HUES64 (cell line): Measurements from ENCODE around the gene BBS4. TPM values are rescaled to one million over a fixed set of nuclear protein-coding genes. Genes with fewer than 3 reads are reported as not detected.
"Not testable (repeated sequence)": the region's sequence is repeated elsewhere in the genome, so short reads cannot be mapped to it uniquely, and the experiment has no call there.

Source experiments
- H3K27ac ChIP-seq: 2 replicates; pipeline ENCODE4 v1.7.0; 2013; ENCODE audit warnings: low read depth, low read length, inconsistent platforms
- H3K27me3 ChIP-seq: 2 replicates; pipeline ENCODE4 v1.6.1; 2013; ENCODE audit warnings: mild to moderate bottlenecking, low read length; ENCODE audit not compliant: insufficient read depth
- H3K36me3 ChIP-seq: 2 replicates; pipeline ENCODE4 v1.6.1; 2013; ENCODE audit warnings: mild to moderate bottlenecking, low read length; ENCODE audit not compliant: insufficient read depth
- H3K4me1 ChIP-seq: 2 replicates; pipeline ENCODE4 v1.6.1; 2013; ENCODE audit warnings: mild to moderate bottlenecking, low read length, moderate library complexity; ENCODE audit not compliant: insufficient read depth
- H3K4me3 ChIP-seq: 2 replicates; pipeline ENCODE4 v1.5.1; 2013; ENCODE audit warnings: mild to moderate bottlenecking, low read length, moderate library complexity
- H3K9ac ChIP-seq: 2 replicates; pipeline ENCODE4 v1.6.1; 2013; ENCODE audit warnings: mild to moderate bottlenecking, low read depth, low read length
- H3K9me3 ChIP-seq: 2 replicates; pipeline ENCODE4 v1.6.1; 2013; ENCODE audit warnings: low read depth, low read length; ENCODE audit not compliant: insufficient read depth
- WGBS: fragments of 150-250, 120-280 bp; methylation state at CpG from one replicate; pipeline ENCODE4 v1.1.7; 2013; ENCODE audit warnings: missing lambda C conversion rate; 5-methylcytosine and 5-hydroxymethylcytosine counted together
- polyA plus RNA-seq, 2 experiments: library from polyadenylated mRNA; stranded (reverse); fragments of 50-300 nt; gene quantifications; one replicate each; pipeline ENCODE4 v1.2.3, GENCODE V29; 2013

The BBS4 gene, protein sequence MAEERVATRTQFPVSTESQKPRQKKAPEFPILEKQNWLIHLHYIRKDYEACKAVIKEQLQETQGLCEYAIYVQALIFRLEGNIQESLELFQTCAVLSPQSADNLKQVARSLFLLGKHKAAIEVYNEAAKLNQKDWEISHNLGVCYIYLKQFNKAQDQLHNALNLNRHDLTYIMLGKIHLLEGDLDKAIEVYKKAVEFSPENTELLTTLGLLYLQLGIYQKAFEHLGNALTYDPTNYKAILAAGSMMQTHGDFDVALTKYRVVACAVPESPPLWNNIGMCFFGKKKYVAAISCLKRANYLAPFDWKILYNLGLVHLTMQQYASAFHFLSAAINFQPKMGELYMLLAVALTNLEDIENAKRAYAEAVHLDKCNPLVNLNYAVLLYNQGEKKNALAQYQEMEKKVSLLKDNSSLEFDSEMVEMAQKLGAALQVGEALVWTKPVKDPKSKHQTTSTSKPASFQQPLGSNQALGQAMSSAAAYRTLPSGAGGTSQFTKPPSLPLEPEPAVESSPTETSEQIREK
- polyA plus RNA-seq (2013, experiment 1 of 2) = 28.7 TPM
- 31.1 TPM for polyA plus RNA-seq (2013, experiment 2 of 2)

DNA sequence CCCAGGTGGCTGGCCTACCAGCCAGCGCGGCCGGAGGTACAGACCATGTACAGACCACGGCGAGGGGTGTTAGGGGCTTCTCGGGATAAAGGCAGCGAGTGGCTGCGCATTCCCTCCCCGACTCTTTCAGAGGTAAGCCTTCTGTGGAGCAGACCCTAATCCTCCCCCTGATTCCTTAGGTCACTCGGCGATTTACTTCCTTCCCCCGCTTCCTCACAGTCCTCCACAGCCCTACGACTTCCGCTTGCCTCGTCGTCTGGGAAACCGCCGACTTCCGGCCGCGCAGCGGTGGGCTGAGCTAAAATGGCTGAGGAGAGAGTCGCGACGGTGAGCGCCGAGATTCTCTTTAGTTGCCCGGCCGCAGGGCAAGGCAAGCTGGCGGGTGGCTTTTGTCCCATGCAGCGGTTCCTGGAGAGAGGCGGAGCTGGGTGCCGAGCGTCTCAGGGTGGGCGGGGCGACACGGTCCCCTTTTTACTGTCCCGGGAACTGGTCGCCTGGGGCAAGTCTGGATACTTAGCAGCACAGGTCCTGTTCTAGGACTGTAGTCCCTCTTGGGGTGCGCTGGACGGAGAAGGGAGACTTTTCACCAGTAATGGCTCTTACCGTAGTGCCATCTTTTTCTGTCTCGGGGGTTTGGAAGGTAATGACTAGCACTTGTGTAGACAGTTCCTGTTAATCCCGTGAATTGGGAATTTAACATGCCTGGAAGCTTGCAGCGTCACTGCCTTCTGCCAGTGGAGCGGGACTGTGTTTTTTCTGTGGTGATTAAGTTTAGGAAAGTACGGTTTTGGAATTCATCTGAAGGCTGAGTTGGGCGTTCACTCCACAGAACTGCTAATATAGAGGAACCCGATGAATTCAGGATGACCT, at the start of gene BBS4, which contains the start of gene HIGD2B:
Gene BBS4 (plus strand): TSS at position 283 of the 870 bp plus-strand sequence. CDS start 21 bp downstream, at position 304.
Gene HIGD2B (minus strand): TSS at position 258 of the 870 bp plus-strand sequence. CDS start 9,808 bp downstream, outside the sequence.
- H3K4me3 ChIP-seq = peak within 1 kb of the TSS; percentile 91
- WGBS = under 1% methylated on average over 49 of the region's 49 CpGs
- peak within 1 kb of the TSS; percentile 86 for H3K9ac ChIP-seq
- no peaks in the 10 kb centered on the region for H3K27me3 ChIP-seq
- peak within 1 kb of the TSS; percentile 85 for H3K27ac ChIP-seq
- no peaks in the 10 kb centered on the region for H3K36me3 ChIP-seq
- no peaks in the 10 kb centered on the region for H3K9me3 ChIP-seq
- H3K4me1 ChIP-seq = peaks cover 7% of the 10 kb centered on the region

DNA sequence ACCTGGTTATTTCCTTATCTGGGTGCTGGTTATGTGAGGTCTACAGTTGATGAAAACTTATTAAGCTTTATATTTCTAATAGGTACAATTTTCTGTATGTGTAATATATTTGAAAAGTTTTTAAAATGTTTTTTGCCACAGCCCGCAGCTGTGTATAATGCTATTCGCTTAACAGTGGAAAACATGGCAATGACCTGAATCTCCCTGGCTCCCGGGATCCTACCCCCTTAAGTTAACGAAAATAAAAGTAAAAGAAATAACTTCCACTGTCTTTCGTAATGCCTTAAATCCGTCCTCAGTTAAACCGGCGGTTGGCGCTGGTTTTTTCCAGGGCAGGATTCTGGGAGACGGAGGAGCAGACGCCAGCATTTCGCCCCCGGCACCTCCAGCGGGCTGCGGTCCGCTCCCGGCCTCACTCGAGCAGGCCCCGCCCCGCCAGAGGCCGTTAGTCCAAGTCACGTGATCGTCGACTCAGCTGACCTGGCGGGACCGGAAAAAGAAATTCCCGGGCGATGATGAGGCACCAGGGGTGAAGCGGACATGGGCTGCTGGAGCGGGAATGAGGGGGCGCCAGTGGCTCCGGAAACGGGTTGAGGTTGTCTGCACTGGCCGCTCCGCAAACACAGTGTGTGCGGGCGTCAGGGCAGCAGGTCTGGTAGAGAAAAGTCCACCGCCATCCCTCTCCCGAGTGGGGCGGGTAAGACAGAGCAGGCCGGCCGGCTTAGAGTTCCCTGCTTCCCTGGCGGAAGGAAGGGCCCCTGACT, 49.3 kb upstream of the BBS4 start:
- H3K9ac ChIP-seq = peak overlapping the region; percentile 65
- not testable (repeated sequence) for H3K4me1 ChIP-seq, H3K36me3 ChIP-seq, H3K27me3 ChIP-seq, H3K27ac ChIP-seq, H3K9me3 ChIP-seq
- peak overlapping the region; percentile 48 for H3K4me3 ChIP-seq
- 6% methylated on average over 13 of the region's 43 CpGs for WGBS

DNA sequence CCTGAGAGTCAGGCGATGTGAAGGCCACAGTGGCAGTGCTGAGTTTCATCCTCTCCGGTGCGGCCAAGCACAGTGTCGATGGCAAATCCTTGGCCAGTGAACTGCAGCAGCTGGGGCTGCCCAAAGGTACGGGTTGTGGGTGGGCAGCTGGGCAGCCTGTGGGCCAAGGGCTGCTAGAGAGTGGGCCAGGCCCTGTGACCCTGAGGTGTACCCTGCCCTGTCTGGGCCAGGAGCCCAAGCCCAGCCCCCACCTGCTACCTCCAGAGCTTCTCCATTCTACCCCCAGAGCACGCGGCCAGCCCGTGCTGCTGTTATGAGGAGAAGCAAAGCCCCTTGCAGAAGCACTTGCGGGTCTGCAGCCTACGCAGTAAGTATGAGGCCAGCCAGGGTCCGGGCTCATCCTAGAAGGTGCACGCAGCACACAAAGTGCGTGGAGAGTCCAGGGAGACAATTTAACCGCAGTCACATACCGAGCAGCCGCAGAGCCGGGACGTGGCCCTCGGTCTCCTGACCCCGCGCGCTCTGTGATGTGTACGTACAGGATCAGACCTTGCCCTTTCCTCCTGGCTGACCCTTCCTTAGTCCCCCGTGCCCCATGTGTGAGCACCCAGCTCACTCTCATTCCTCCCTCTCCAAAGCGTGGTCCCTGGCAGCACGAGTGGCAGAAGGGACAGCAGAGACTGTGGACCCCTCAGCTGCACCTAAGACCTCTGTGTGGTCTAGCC, 46.1 kb upstream of the BBS4 start:
- not testable (repeated sequence) for H3K4me3 ChIP-seq, H3K9me3 ChIP-seq, H3K27ac ChIP-seq, H3K4me1 ChIP-seq, H3K9ac ChIP-seq, H3K27me3 ChIP-seq, H3K36me3 ChIP-seq
- WGBS = no CpG with 5 or more reads among the region's 26 CpGs

DNA sequence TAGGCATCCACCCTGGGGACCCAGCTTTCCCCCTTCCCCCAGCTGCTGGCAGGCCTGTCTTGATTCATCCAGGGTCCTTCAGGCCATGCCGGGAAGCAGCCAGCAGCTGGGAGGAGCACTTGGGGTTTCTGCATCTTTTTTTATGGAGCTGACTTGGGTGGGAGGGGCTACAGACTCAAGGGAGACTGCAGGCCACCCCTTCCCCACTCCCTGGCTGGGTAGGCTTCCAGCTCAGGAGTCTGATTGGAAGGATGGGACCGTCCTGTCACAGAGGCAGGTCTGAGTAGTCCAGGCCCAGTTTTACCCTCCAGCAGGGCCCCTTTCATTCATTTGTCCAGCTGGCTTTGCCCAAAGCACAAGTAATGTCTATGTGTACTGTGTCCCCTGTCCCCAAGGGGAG, 43.7 kb upstream of the BBS4 start:
- not testable (repeated sequence) for H3K36me3 ChIP-seq, H3K4me3 ChIP-seq, H3K9ac ChIP-seq, H3K4me1 ChIP-seq, H3K27me3 ChIP-seq, H3K27ac ChIP-seq, H3K9me3 ChIP-seq
- no CpG with 5 or more reads among the region's 2 CpGs for WGBS

DNA sequence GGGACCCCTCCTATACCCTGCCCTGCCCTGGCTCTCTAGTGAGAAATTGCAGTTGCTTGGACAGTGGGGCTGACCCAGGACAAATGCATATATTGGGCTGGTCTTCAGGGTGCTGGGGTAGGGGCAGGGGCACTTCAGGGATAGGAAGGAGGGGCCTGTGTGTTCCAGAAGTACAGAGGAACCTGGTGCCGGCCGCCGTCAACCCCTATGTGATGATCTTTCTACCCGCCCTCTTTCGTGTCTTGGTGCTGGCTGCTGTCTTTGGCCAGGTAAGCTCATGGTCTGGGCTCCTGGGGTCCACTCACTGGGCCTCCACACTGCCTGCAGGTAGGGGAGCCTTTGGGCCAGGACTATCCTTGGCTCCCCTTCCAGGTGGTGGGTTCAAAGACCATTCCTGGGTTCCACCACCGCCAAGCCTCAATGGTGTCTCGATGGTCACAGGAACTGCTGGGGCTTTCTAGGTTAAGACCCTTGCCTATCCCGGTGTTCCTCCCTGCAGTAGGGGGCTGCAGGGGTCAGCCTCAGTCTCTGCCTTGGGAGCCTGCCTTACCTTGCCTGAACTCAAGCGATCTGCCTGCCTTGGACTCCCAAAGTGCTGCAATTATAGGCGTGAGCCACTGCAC, 37.3 kb upstream of the BBS4 start:
- not testable (repeated sequence) for H3K27ac ChIP-seq, H3K36me3 ChIP-seq, H3K27me3 ChIP-seq, H3K4me1 ChIP-seq, H3K9ac ChIP-seq, H3K9me3 ChIP-seq, H3K4me3 ChIP-seq
- WGBS = 95% methylated on average over 5 of the region's 10 CpGs

DNA sequence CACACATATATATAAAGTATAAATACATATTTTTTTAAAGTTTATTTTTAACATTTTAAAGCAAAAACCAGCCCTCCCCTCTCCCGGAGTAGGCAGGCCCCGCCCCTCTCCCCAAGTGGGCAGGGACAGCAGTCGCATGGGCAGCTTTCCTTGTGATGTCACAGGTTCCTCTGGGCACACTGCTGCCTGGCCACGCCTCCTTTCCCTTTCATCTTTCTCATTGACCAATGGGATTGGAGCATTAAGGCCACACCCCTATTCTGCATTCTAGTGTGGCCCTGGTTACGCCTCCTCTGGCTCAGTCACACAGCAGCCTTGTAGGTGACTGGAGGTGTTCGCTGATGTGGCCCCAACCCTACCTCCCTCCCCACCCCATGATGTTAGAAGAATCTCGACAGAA, 31.6 kb upstream of the BBS4 start, which contains the start of gene GOLGA6B:
Gene GOLGA6B (plus strand): TSS at position 301 of the 400 bp plus-strand sequence. CDS start 41 bp downstream, at position 342.
- not testable (repeated sequence) for H3K4me3 ChIP-seq, H3K27me3 ChIP-seq, H3K9ac ChIP-seq, H3K9me3 ChIP-seq, H3K36me3 ChIP-seq, H3K27ac ChIP-seq, H3K4me1 ChIP-seq
- no CpG with 5 or more reads among the region's 7 CpGs for WGBS

DNA sequence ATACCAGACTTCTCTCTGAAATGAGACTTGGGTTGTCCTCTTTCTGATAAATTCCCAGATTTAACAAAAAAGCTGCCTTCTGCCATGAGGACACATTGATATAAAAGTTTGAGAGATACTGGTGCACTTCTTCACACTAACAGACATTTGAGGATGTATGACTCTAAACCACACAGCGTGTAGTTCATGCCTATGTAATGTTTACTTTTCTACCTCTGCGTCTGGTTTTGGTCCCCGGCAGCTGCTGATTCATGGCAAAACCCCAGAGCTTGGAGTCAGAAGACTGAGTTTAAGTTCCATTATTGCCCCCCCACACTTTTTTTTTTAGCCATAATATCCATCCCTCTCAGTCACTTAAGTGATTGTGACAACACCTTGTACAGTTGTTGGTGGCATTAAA, 30.0 kb upstream of the BBS4 start:
- not testable (repeated sequence) for H3K9me3 ChIP-seq, H3K36me3 ChIP-seq, H3K27ac ChIP-seq, H3K9ac ChIP-seq, H3K27me3 ChIP-seq, H3K4me3 ChIP-seq, H3K4me1 ChIP-seq
- no CpG with 5 or more reads among the region's 3 CpGs for WGBS

DNA sequence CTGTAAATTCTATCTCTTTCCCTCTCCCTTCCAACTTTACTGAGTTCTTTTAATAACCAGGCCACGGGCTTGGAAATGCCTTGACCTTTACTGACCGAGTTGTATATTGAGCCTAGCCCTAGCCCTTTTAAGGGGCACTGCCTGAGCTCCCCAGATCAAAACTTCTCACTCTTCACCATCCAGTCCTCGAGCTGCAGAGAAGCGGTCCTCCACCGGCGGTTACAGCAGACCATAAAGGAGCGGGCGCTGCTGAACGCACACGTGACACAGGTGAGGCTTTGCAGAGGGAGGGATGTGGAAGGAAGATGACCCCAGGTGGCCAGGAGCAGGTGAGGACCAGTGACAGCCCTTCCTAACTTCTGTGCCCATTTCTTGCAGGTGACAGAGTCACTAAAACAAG, 24.9 kb upstream of the BBS4 start:
- H3K9ac ChIP-seq, H3K9me3 ChIP-seq, H3K27me3 ChIP-seq, H3K36me3 ChIP-seq, H3K27ac ChIP-seq, H3K4me3 ChIP-seq, H3K4me1 ChIP-seq: not testable (repeated sequence)
- 98% methylated on average over 6 of the region's 10 CpGs for WGBS

DNA sequence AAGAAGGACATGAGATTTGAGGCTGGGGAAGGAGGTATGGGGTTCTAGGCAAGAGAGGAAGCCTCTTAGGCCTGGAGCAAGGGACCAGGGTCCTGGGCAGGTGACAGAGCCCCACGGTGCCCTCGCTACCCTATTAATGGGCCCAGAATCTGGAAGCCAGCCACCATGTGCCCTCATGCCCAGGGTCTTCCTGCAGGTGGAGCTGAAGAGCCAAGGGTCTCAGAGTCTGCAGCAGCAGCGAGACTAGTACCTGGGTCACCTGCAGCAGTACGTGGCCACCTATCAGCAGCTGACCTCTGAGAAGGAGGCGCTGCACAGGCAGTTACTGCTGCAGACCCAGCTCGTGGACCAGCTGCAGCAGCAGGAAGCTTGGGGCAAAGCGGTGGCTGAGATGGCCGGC, 22.1 kb upstream of the BBS4 start:
- H3K36me3 ChIP-seq, H3K9me3 ChIP-seq, H3K27me3 ChIP-seq, H3K4me3 ChIP-seq, H3K9ac ChIP-seq, H3K27ac ChIP-seq, H3K4me1 ChIP-seq: not testable (repeated sequence)
- 86% methylated on average over 3 of the region's 8 CpGs for WGBS

DNA sequence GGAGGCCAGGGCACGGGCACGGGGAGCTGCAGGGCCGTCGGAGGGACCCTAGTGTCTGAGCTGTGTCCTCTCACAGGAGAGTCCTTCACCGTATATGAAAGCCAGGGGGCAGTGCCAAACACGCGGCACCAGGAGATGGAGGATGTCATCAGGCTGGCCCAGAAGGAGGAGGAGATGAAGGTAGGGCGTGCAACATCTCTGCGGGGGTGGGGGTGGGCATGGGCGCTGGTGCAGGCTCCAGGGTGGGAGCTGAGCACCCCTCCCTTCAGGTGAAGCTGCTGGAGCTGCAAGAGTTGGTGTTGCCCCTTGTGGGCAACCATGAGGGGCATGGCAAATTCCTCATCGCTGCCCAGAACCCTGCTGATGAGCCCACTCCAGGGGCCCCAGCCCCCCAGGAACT, 20.3 kb upstream of the BBS4 start:
- not testable (repeated sequence) for H3K4me3 ChIP-seq, H3K4me1 ChIP-seq, H3K27me3 ChIP-seq, H3K9ac ChIP-seq, H3K27ac ChIP-seq, H3K36me3 ChIP-seq, H3K9me3 ChIP-seq
- WGBS = 95% methylated on average over 5 of the region's 11 CpGs
